Esophagus muscularis mucosa (tissue), 4 donors: ENCODE results near the gene AKIP1. TPM values are rescaled to one million over a fixed set of nuclear protein-coding genes. Genes with fewer than 3 reads are reported as not detected.

Source experiments
- DNase-seq: peaks from one replicate; pipeline ENCODE4 v3.0.0-alpha.2; 2017; ENCODE audit errors: extremely low spot score
- H3K27ac ChIP-seq, 4 donors: fragments of 200-600 bp; sonication (generic); replicated peaks in 1 of 4; 1 replicate in 3 of 4; 2 replicates in 1 of 4; pipeline ENCODE4 v1.5.1; 2016 to 2019; ENCODE audit warnings: mild to moderate bottlenecking in 1 of 4
- H3K27me3 ChIP-seq, 4 donors: fragments of 200-600 bp; sonication (generic); one replicate each; pipeline versions ENCODE4 v1.5.1 to v1.6.0; 2016 to 2019
- H3K36me3 ChIP-seq, 4 donors: fragments of 200-600 bp; sonication (generic); one replicate each; pipeline ENCODE4 v1.5.1; 2016 to 2019
- H3K4me1 ChIP-seq, 4 donors: fragments of 200-600 bp; sonication (generic); one replicate each; pipeline ENCODE4 v1.5.1; 2016 to 2019
- H3K4me3 ChIP-seq, 4 donors: fragments of 200-600 bp; sonication (generic); 1 replicate in 2 of 4; 2 replicates in 2 of 4; pipeline ENCODE4 v1.5.1; 2016 to 2019; ENCODE audit warnings: mild to moderate bottlenecking in 4 of 4, moderate library complexity in 1 of 4
- H3K9me3 ChIP-seq, 4 donors: fragments of 200-600 bp; sonication (generic); 1 replicate in 3 of 4; 2 replicates in 1 of 4; pipeline ENCODE4 v1.5.1; 2016 to 2019
- CTCF ChIP-seq, 3 experiments: fragments of 200-600 bp in 2 of 3; fragments of 450-650 bp in 1 of 3; sonication (generic) in 2 of 3; IDR thresholded peaks; one replicate each; pipeline ENCODE4 v1.5.1; 2017 to 2019; ENCODE audit warnings: antibody characterized with exemption in 3 of 3, mild to moderate bottlenecking in 2 of 3, moderate library complexity in 1 of 3
- EP300 ChIP-seq: sonication (generic); formaldehyde crosslinking; IDR thresholded peaks from one replicate; pipeline ENCODE4 v1.6.1; 2017; ENCODE audit warnings: antibody characterized with exemption
- POLR2A ChIP-seq: fragments of 450-650 bp; IDR thresholded peaks from one replicate; pipeline ENCODE4 v1.6.1; 2017; ENCODE audit warnings: antibody characterized with exemption, moderate library complexity, mild to moderate bottlenecking, low read depth
- POLR2AphosphoS5 ChIP-seq, 2 donors: sonication (generic); formaldehyde crosslinking; IDR thresholded peaks; one replicate each; pipeline ENCODE4 v1.6.1; 2017; ENCODE audit warnings: antibody characterized with exemption in 2 of 2
- WGBS: methylation state at CpG from one replicate; pipeline ENCODE4 v1.1.5; 2018; 5-methylcytosine and 5-hydroxymethylcytosine counted together
- intact Hi-C: fragments of 100-400 bp; cut with DNase I; formaldehyde crosslinking; loops from one replicate; pipeline ENCODE4 v1.15.1; 2023
- small RNA-seq, 3 donors: library from RNA; depleted of rRNA; stranded (forward); fragments of <200 nt; gene quantifications; one replicate each; pipeline ENCODE3, GENCODE V24; 2016
- total RNA-seq, 4 donors: library from RNA; depleted of rRNA; stranded (reverse); fragments of >200 nt; gene quantifications; one replicate each; pipeline versions ENCODE4 v1.1.0 to v1.2.1, GENCODE V29; 2016

The AKIP1 gene
- total RNA-seq, 4 donors from 2014 or later: 30.5 to 56.4 (median 41.7) TPM

- H3K27ac ChIP-seq: peak within 1 kb of the TSS; percentile 91 to 98 (median 95)
- no peaks in the 10 kb centered on the region for H3K27me3 ChIP-seq
- peaks cover 0 to 16% (median 2%) of the 10 kb centered on the region in 4 donors for H3K36me3 ChIP-seq
- TF ChIP-seq EP300 (no peak), POLR2AphosphoS5 (IDR thresholded peaks at IDR 0.05) (peak; percentile 90 to 97), CTCF (IDR thresholded peaks at IDR 0.05) (no peak), POLR2A (peak; percentile 86)
- no peaks in the 10 kb centered on the region for H3K9me3 ChIP-seq
- peaks cover 26 to 46% (median 41%) of the 10 kb centered on the region in 4 donors for H3K4me1 ChIP-seq
- WGBS: under 1% methylated on average over 48 of the region's 67 CpGs
- intact Hi-C loops: loop anchor here (5.0 kb wide), 2 partner anchors 277 to 292 kb away; no protein-coding TSS in a partner anchor
- peak; percentile 97 for DNase-seq
- H3K4me3 ChIP-seq: peak within 1 kb of the TSS; percentile 68 to 83 (median 72)
Observed at GRCh38 chr11:8964324-8965320, 53.6 kb downstream of the AKIP1 start, which contains the start of gene TMEM9B. TMEM9B (minus strand) TSS chr11:8964442; CDS start chr11:8964313, 129 bp downstream.

- Histone ChIP-seq H3K9me3 (no peaks in the 10 kb centered on the region), H3K4me1 (peaks cover 22 to 31% (median 28%) of the 10 kb centered on the region in 4 donors), H3K36me3 (peaks cover 0 to 16% (median 2%) of the 10 kb centered on the region in 4 donors), H3K27ac (no peak overlapping the region), H3K27me3 (no peaks in the 10 kb centered on the region), H3K4me3 (no peak overlapping the region)
- intact Hi-C loops: no loop called here
- WGBS: 75% methylated on average over 8 of the region's 8 CpGs
- DNase-seq: no peak
- no peak for TF ChIP-seq EP300
- no peak for TF ChIP-seq POLR2A
- no peak for TF ChIP-seq CTCF (IDR thresholded peaks at IDR 0.05)
- no peak for TF ChIP-seq POLR2AphosphoS5 (IDR thresholded peaks at IDR 0.05)
Observed at GRCh38 chr11:8967184-8967583, 56.2 kb downstream of the AKIP1 start.

Small RNA genes within 50 kb of the gene (small RNA-seq; reads per million reads assigned to genes)
- 0 reads per million in 3 donors for gene RF00019

Other genes starting within 250 kb of the AKIP1 start
- 1 to 10 TPM; 2.2 to 5.4 (median 3.1) TPM for gene TRIM66, start 228.5 kb upstream of the AKIP1 start, total RNA-seq
- gene RPL27A, start 228.4 kb upstream of the AKIP1 start, total RNA-seq: 1,000 to 10,000 TPM in 1 of 4 donors, 100 to 1,000 TPM in 3; 665 to 1,629 (median 791) TPM
- gene C11orf16, start 21.8 kb downstream of the AKIP1 start, total RNA-seq: not detected
- gene ASCL3, start 31.8 kb downstream of the AKIP1 start, total RNA-seq: not detected
- 10 to 100 TPM; 13.3 to 24.4 (median 20.5) TPM for gene TMEM9B, start 53.3 kb downstream of the AKIP1 start, total RNA-seq
- gene NRIP3, start 92.8 kb downstream of the AKIP1 start, total RNA-seq: 1 to 10 TPM; 2.1 to 4.0 (median 3.5) TPM
- 10 to 100 TPM in 1 of 4 donors, 1 to 10 TPM in 3; 1.7 to 11.5 (median 8.2) TPM for gene SCUBE2, start 180.4 kb downstream of the AKIP1 start, total RNA-seq